SIG-M5 (cell line): Measurements from ENCODE around the gene ZNF281.

ENCODE experiments used
- DNase-seq: peaks from one replicate; lab custom pipeline; 2025; lab: John Stamatoyannopoulos, UW

The ZNF281 gene

DNA sequence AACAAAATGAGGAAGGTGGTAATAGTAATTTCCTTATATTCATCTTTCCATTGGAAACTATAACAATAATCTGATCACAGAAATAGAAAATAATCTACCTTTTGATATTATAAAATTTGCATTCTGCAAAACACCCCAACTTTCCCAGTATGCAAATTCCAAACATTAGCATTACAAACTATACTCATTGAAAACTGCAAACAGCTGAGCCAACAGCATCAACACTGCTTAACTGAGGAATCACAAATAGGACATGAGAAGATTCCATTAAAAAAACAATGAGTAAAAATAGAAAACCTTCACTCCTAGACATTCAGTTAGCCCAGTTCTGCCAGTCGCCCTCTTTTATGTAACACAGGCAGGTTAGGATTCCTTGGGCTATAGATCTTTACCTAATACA is 18.1 kb downstream of the ZNF281 start:
- no peak for DNase-seq

DNA sequence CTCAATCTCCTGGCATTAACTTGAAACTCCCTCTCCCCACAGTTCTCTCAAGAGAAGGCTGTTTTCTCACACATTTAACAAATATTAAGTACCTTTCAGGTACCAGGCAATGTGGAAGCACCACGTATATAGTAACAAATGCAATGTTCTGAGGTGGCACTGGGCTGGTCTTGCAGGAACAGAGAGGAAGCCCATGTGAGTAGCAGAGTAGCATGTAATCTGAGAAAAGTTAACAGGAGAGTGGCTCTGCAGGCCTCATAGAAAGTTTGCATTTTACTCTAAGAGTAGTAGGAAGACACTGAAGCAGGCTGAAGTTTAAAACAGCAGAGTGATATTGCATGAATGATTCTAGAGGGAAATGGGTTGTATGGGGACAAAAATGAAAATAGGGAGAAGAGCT is 21.0 kb downstream of the ZNF281 start:
- no peak for DNase-seq

- no peak for DNase-seq
These were observed 23.4 kb downstream of the ZNF281 start for GRCh38 chr1:200386416-200386815.

DNA sequence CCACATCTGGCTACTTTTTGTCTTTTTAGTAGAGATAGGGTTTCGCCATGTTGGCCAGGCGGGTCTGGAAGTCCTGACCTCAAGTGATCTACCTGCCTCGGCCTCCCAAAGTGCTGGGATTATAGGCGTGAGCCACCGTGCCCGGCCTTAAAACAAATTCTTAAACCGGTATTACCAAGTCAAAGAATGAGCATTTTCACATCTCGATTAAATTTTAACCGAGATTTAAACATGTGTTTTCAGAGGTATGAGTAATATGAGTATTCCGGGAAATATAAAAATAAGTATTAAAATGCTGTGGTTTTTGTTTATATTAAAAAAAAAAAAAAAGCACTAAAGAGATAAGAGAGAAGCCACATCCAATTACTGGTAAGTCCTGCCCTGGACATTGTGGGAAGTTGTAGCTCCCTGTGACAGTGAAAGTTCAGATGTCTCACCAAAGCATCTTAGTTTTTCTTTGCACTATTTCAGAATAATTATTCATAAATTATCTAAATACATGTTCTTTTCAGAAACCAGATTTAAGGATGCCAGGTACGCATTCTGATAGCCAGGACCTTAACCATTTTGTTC is 24.9 kb downstream of the ZNF281 start:
- no peak for DNase-seq

- DNase-seq = no peak
These were observed 28.4 kb downstream of the ZNF281 start for GRCh38 chr1:200381256-200381984.

- DNase-seq = no peak
These were observed 29.2 kb downstream of the ZNF281 start for GRCh38 chr1:200380589-200381021.

DNA sequence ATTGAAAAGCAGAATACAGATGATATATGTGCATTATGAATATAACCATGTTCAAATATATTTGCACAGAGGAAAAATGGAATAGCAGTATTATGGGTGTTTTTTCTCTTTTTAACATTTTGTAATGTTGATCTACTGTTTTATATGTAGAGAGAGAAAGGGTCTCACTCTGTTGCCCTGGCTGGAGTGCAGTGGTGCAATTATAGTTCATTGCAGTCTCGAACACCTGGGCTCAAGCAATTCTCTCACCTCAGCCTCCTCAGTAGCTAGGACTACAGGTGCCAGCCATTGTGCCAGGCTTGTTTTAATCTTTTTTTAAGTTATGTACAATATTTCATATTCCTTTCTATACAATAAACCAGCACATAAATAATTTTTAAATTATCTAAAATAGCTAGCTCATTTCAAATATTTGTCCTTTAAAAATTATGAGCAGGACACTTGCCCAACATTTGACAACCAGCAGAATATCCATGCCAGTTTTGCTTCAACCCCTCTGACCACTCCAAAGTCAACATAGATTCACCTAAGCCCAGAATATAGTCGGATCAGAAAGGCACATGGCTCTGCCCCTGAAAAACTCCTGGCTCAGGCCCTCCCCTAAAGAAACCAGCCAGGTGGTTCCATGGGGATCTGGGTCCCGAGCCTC is 29.8 kb downstream of the ZNF281 start:
- DNase-seq = no peak

DNA sequence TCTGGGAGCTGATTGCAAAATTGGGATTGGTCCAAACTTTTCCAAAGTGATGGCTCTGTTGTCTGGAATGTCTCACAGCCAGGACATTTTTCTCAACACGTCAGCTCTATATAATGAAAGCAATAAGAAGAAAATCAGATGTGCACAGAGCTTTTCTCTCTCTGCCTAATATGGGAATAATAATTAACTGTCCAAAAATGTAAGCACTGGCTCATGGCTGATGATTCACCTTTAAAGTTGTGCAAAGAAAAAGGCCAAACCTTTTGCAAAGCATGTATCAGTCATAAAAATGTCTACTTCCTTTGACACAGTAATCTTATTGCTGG is 30.4 kb downstream of the ZNF281 start:
- no peak for DNase-seq

GRCh38 chr1:200378096-200378495 is 31.7 kb downstream of the ZNF281 start:
- DNase-seq = no peak

DNA sequence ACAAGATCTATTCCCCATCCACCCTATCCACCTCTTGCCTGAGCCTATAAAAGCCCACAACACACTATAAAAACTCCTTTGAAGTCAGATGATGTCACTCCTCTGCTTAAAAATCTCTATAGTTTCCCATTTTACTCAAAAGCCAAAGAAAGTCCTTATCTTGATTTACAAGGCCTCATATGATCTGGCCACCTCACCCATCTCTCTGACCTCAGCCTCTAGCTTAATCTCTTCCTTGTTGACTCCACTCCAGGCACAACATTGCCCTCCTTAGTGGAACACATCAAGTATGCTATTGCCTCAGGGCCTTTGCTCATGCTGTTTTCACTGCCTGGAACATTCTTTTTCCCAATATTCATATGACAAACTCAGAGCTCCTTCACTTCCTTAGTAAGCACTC is 33.3 kb downstream of the ZNF281 start:
- no peak for DNase-seq

GRCh38 chr1:200374569-200375295 is 35.1 kb downstream of the ZNF281 start:
- DNase-seq = no peak

DNA sequence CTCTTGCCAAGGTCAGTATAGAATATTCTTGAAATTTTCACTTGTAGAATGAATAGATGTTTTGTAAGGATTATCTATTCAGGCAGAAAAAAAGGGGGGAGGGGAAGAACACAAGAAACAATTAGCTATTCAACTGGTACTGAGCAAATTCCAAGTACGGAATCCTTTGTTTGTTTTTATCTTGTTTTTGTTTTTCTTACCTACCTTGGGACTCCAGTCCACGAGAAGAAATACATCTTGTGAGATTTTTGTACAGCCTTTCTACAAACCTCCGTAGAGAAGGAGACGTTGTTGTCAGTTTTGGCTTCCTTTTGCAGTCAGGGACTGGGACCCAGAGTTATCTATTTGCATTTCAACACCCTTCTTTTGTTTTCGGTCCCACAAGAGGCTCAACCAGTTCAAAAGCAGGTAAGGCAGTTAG is 36.0 kb downstream of the ZNF281 start:
- no peak for DNase-seq

DNA sequence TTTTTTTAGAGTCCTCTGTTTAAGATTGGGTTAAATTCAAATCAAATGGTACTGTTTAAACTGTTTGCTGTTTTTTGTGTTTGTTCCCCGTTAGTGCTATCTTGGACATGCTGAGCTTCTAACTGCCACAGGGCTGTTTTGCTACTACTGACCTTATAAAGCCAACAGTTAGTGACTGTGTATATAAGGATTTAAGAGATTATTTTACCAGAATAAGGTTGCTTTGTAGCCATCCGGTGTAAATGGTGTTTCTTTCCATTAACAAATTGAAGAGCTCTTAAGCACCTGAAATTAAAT is 37.0 kb downstream of the ZNF281 start:
- DNase-seq = no peak

DNA sequence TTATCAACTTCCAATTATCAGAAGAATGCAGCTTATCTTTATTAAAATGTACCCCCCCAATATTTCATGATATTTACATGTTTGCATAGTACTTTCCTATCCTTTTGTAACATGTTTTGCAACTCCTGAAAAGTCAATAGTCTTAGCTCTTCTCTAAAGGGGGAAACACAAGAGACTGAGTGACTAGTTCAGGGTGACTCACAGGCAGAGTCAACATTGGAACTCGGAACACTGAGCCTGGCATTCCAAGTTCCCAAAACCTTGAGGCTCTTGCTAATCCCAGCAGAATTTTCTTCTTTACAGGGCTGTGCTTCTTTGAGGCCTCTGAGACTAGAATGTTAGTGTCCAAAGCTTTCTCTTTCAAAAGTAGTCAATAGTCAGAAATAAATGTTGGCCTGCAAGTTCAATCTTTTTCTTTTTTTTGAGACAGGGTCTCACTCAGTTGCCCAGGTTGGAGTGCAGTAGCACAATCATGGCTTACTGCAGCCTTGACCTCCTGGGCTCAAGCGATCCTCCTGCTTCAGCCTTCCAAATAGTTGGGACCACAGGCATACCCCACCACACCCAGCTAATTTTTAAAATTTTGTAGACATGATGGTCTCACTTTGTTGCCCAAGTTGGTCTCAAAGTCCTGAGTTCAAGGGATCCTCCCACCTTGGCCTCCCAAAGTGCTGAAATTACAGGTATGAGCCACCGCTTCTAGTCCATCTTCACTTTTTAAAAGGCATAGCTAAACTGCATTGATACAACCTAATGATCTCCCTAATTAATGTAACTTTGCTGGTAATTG is 37.5 kb downstream of the ZNF281 start:
- no peak for DNase-seq

DNA sequence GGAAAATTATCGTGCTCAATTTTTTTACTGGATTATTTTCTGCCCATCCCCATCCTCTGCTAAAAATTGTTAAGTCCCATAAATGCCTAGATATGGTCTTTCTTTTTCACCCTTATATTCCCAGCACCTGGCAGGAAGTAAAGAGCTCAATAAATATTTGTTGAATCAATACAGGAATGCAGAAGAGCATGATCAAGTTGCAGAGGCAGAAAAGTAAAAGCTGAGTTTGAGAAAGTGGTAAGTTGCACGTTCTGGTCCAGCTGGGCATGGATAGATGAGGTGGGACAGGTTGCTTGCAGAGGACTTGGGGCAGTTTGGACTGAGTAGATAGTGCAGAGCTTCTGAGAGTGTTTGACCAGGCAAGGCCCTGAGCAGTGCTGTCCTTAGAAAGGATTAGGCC is 40.1 kb downstream of the ZNF281 start:
- no peak for DNase-seq

- no peak for DNase-seq
These were observed 40.7 kb downstream of the ZNF281 start for GRCh38 chr1:200369131-200369530.

DNA sequence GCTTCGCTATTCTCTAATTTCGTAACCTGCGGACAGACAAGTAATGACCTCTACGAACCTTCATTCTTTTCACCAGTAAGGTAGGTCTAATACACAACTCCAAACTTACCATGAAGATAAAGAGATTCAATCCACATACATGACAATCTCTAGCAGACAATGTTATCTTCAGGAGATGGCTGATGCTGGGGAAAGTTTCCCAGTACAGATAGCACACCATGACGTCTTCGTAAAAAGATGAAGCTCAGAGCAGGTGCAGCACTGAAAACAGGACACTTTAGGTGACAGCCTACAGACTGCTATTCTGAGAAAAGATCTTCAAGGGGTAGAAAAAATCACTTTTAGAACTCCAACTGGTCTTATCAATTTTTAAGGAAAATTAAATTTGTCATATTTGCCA is 41.3 kb downstream of the ZNF281 start:
- no peak for DNase-seq

DNA sequence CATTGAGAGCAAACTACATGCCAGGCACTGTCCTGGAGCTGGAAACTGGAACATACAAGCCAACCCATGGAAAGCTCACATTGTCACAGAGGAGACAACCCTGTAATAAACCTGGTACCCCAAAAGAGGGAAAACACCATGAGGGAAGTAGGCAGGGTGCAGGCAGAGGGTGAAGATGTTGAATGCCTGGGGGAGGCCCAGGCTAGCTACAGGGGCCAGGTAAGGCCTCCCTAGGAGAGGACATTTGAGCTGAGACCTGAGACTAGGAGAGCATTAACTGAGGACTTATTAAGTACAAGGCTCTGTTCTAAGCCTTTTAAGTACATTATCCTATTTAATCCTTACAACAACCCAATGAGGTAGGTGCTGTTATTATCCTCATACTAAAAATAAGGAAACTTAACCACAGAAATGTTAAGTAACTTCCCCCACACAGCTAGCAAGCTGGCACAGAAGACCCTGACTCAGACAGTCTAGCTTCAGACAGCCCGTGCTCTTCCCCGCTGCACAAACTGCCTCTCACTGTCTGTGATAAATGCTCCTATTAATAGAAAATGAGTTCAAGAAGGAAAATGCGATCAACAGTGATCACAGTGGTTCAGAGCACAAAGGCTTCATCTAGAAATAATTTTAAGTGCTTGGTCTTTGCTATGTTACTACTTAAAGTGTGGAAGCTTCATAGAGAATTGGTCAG is 41.8 kb downstream of the ZNF281 start:
- DNase-seq = peak; percentile 78

DNA sequence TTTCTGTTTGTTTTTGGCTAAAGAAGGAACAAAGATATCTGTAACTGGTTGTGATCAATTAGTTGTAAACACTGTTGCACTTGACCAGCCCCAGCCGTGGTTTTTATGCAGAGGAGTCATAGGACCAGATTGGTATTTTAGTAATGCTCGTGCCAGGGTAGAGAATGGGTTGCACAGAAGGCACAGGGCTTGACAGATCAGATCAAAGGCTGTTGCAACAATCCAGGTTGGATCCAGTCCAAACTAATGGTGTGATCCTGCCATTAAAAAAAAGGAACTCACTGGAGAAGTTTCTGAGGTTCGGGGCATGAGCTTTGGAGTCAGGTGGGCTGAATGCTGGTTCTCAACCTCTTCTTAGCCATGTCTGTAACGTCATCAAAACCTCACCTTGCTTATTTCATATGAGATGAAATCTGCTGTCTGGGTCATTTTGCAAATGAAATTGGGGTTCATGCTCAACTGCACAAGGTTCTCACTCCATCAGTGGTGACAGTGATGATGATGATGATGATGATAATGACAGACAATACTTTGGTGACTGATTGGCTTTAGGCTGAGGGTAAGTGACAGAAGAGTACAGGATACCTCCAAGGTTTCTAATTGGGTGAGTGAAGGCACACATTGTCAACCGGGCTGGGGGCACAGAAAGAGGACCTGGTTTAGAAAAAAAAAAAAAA is 43.1 kb downstream of the ZNF281 start:
- DNase-seq = no peak

GRCh38 chr1:200365897-200366426 is 43.9 kb downstream of the ZNF281 start:
- no peak for DNase-seq

- DNase-seq = no peak
These were observed 45.0 kb downstream of the ZNF281 start for GRCh38 chr1:200364831-200365230.
